Keratinocyte (primary cell): Measurements from ENCODE around the gene MICU2. TPM values are rescaled to one million over a fixed set of nuclear protein-coding genes. Genes with fewer than 3 reads are reported as not detected.

Experiments used
- DNase-seq: peaks from one replicate; pipeline ENCODE4 v3.0.0-alpha.2; 2011; ENCODE audit warnings: low read depth, missing footprints, low spot score
- FAIRE-seq: peaks from 2 replicates; lab custom pipeline; 2011; peaks lifted over from hg19 to GRCh38; lab: Jason Lieb, UNC
- H2AFZ ChIP-seq: 2 replicates; pipeline ENCODE4 v1.6.0; 2012; ENCODE audit warnings: low read length, control low read depth, inconsistent platforms; ENCODE audit not compliant: control insufficient read depth
- H3K27ac ChIP-seq: 2 replicates; pipeline ENCODE4 v1.5.1; 2011; ENCODE audit warnings: low read length; ENCODE audit not compliant: control insufficient read depth, insufficient read depth
- H3K27me3 ChIP-seq: 3 replicates; pipeline ENCODE4 v1.6.0; 2011; ENCODE audit warnings: low read length; ENCODE audit not compliant: control insufficient read depth, insufficient read depth; ENCODE audit errors: extremely low read depth
- H3K36me3 ChIP-seq, 2 experiments: 2 replicates in 1 of 2; 3 replicates in 1 of 2; pipeline ENCODE4 v1.5.1; 2011; ENCODE audit warnings: low read length in 2 of 2, mild to moderate bottlenecking in 1 of 2; ENCODE audit not compliant: control insufficient read depth in 2 of 2, insufficient read depth in 2 of 2; ENCODE audit errors: extremely low read depth in 1 of 2
- H3K4me1 ChIP-seq: 3 replicates; pipeline ENCODE4 v1.5.1; 2011; ENCODE audit warnings: low read length; ENCODE audit not compliant: control insufficient read depth, insufficient read depth; ENCODE audit errors: extremely low read depth
- H3K4me2 ChIP-seq: 3 replicates; pipeline ENCODE4 v1.6.0; 2011; ENCODE audit warnings: low read depth, low read length; ENCODE audit not compliant: control insufficient read depth, insufficient read depth; ENCODE audit errors: extremely low read depth
- H3K4me3 ChIP-seq, 3 experiments: fragments of 200-600 bp in 1 of 3; sonication (generic) in 1 of 3; 2 replicates in 2 of 3; 3 replicates in 1 of 3; pipeline ENCODE4 v1.5.1; 2011 to 2016; ENCODE audit warnings: low read length in 3 of 3, mild to moderate bottlenecking in 3 of 3, control low read depth in 2 of 3, inconsistent platforms in 1 of 3, low read depth in 1 of 3, mixed read lengths in 1 of 3, mixed run types in 1 of 3, moderate library complexity in 1 of 3; ENCODE audit not compliant: control insufficient read depth in 2 of 3, insufficient read depth in 2 of 3; ENCODE audit errors: extremely low read depth in 1 of 3
- H3K79me2 ChIP-seq: 2 replicates; pipeline ENCODE4 v1.6.0; 2012; ENCODE audit warnings: low read length; ENCODE audit not compliant: control insufficient read depth, insufficient read depth
- H3K9ac ChIP-seq: 3 replicates; pipeline ENCODE4 v1.6.0; 2011; ENCODE audit warnings: low read length; ENCODE audit not compliant: control insufficient read depth, insufficient read depth; ENCODE audit errors: extremely low read depth
- H3K9me1 ChIP-seq: 3 replicates; pipeline ENCODE4 v1.6.0; 2011; ENCODE audit warnings: low read length; ENCODE audit not compliant: control insufficient read depth, insufficient read depth; ENCODE audit errors: extremely low read depth
- H3K9me3 ChIP-seq: 2 replicates; pipeline ENCODE4 v1.5.1; 2012; ENCODE audit warnings: low read depth, low read length; ENCODE audit not compliant: control insufficient read depth
- H4K20me1 ChIP-seq: 3 replicates; pipeline ENCODE4 v1.6.0; 2011; ENCODE audit warnings: low read length; ENCODE audit not compliant: control insufficient read depth, insufficient read depth; ENCODE audit errors: extremely low read depth
- EZH2 ChIP-seq: IDR thresholded peaks from one replicate; pipeline ENCODE4 v1.6.1; 2012; ENCODE audit warnings: inconsistent platforms, mild to moderate bottlenecking, low read length, moderate library complexity
- dilution Hi-C: fragments of 300-500 bp; cut with MboI; formaldehyde crosslinking; loops from one replicate; pipeline ENCODE4 v1.7.0; 2020; ENCODE audit warnings: low sequenced_read_pairs; ENCODE audit not compliant: extremely low pct_ligation_motif_present
- polyA plus RNA-seq, 5 experiments: library from polyadenylated mRNA; depleted of rRNA in 3 of 5; stranded (reverse) in 3 of 5; stranded (forward) in 1 of 5; unstranded in 1 of 5; fragments of >200 nt; gene quantifications; 1 replicate in 1 of 5; 2 replicates in 3 of 5; 3 replicates in 1 of 5; pipeline versions ENCODE4 v1.2.1 to v1.2.3, GENCODE V29; 2011 to 2012; ENCODE audit warnings: missing spikeins in 2 of 5, low read depth in 1 of 5, low replicate concordance in 1 of 5
- TF ChIP-seq, protein P1 (sequence below), 3 experiments: IDR thresholded peaks in 1 of 3; conservative IDR thresholded peaks in 1 of 3; optimal IDR thresholded peaks in 1 of 3; 2 replicates in 2 of 3; 3 replicates in 1 of 3; pipeline versions ENCODE3 to v1.5.1; 2011; ENCODE audit warnings: low read length in 3 of 3, mild to moderate bottlenecking in 3 of 3, moderate library complexity in 2 of 3, control low read depth in 1 of 3, inconsistent platforms in 1 of 3; ENCODE audit not compliant: insufficient read depth in 2 of 3; ENCODE audit errors: extremely low read depth in 1 of 3

MICU2 gene
- polyA plus RNA-seq, 1 donor (not counting 4 experiments of a cell fraction or from before 2014, with no cell fraction given) = 42.9 TPM

DNA sequence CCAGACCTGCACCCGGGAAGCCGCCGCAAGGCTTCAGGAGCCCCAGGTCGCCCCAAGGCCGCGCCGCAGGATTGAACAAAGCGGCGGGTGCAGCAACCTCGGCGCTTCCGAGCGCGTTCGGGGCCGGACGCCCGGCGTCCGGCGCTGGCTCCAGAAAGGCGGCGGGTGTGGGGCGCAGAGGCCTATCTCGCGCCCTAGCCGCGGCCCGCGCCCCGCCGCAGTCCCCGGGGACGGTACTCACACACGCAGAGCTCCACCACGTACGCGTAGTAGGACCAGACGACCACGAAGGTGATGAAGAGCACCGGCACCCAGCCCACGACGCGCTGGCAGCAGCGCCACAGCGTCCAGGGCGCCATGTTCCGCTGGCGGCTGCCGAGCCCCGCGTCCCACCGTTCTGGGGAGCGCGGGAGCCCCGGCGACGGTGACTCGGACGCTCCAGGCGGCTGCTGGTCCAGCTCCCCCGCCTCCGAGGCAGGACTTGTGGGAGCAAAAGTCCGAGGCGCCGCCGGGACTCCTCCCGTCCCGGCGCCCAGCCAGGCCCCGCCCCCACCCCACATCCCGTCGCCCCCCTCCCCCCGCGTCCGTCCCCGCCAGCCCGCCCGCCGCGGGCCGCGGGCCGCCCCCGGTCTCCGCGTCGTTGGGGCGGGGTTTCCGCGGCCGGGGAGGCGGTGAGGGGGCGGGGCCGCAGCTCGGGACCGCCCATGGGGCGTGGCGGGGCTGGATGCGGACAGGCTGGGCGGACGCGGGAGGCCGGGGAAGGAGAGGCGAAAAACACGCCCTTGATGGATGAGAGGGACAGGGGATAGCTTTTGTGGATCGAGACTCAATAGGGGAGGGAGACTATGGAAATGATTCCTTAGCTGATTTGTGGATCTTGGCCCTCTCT lies 144.9 kb downstream of the MICU2 start, which contains the start of gene ZDHHC20:
ZDHHC20 (minus strand) TSS at position 491 of the 889 bp plus-strand sequence; CDS start at position 359, 132 bp downstream.
- H3K27ac ChIP-seq = peak within 1 kb of the TSS; percentile 80
- peaks cover 10% of the 10 kb centered on the region for H3K4me1 ChIP-seq
- TF ChIP-seq, protein P1, sequence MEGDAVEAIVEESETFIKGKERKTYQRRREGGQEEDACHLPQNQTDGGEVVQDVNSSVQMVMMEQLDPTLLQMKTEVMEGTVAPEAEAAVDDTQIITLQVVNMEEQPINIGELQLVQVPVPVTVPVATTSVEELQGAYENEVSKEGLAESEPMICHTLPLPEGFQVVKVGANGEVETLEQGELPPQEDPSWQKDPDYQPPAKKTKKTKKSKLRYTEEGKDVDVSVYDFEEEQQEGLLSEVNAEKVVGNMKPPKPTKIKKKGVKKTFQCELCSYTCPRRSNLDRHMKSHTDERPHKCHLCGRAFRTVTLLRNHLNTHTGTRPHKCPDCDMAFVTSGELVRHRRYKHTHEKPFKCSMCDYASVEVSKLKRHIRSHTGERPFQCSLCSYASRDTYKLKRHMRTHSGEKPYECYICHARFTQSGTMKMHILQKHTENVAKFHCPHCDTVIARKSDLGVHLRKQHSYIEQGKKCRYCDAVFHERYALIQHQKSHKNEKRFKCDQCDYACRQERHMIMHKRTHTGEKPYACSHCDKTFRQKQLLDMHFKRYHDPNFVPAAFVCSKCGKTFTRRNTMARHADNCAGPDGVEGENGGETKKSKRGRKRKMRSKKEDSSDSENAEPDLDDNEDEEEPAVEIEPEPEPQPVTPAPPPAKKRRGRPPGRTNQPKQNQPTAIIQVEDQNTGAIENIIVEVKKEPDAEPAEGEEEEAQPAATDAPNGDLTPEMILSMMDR (optimal IDR thresholded peaks at IDR 0.05 in 1 of 3, IDR thresholded peaks at IDR 0.05 in 1 of 3, conservative IDR thresholded peaks at IDR 0.05 in 1 of 3; ENCODE audit: extremely low read depth in 1 of 3, insufficient read depth in 2 of 3, low read length in 3 of 3) = no peak
- TF ChIP-seq EZH2 = no peak
- DNase-seq (no peak), FAIRE-seq (no peak)
- no peaks in the 10 kb centered on the region for H3K9me3 ChIP-seq
- H3K9me1 ChIP-seq = no peaks in the 10 kb centered on the region
- peak within 1 kb of the TSS; percentile 89 for H3K9ac ChIP-seq
- H2AFZ ChIP-seq = peak within 1 kb of the TSS; percentile 87
- H3K27me3 ChIP-seq = no peaks in the 10 kb centered on the region
- H4K20me1 ChIP-seq = no peaks in the 10 kb centered on the region
- peaks cover 38% of the 10 kb centered on the region for H3K79me2 ChIP-seq
- H3K4me3 ChIP-seq = peak within 1 kb of the TSS; percentile 78 to 100 (median 95)
- peak within 1 kb of the TSS; percentile 87 for H3K4me2 ChIP-seq
- dilution Hi-C loops = no loop called here
- H3K36me3 ChIP-seq = no peaks in the 10 kb centered on the region

DNA sequence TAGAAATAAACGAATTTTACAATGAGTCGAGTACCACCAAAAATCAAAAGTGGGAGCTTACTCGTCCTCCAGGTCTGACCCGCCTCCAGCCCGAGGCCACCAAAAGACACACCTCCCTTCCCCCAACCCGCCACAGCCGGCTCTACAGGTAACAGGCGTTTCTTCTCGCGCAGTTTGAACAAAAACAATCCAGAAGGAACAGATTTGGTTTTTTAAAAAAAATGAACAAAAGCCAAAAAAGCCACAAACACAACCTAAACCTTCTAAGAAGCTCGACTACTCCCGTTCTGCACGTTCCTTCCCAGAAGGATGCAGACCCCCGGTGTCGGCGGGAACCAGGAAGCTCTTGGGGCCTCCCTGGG lies 145.5 kb downstream of the MICU2 start:
- H3K79me2 ChIP-seq = peaks cover 42% of the 10 kb centered on the region
- FAIRE-seq = no peak
- DNase-seq = no peak
- TF ChIP-seq, protein P1 (optimal IDR thresholded peaks at IDR 0.05 in 1 of 3, IDR thresholded peaks at IDR 0.05 in 1 of 3, conservative IDR thresholded peaks at IDR 0.05 in 1 of 3; ENCODE audit: extremely low read depth in 1 of 3, insufficient read depth in 2 of 3, low read length in 3 of 3) = no peak
- TF ChIP-seq EZH2 = no peak
- H2AFZ ChIP-seq = peak overlapping the region; percentile 87
- dilution Hi-C loops = no loop called here
- peak overlapping the region; percentile 87 for H3K4me2 ChIP-seq
- no peaks in the 10 kb centered on the region for H3K9me3 ChIP-seq
- H3K27me3 ChIP-seq = no peaks in the 10 kb centered on the region
- H3K27ac ChIP-seq = peak overlapping the region; percentile 80
- H3K4me3 ChIP-seq = peak overlapping the region; percentile 78 to 100 (median 95)
- H3K36me3 ChIP-seq = no peaks in the 10 kb centered on the region
- H3K9me1 ChIP-seq = no peaks in the 10 kb centered on the region
- peak overlapping the region; percentile 89 for H3K9ac ChIP-seq
- H3K4me1 ChIP-seq = peaks cover 10% of the 10 kb centered on the region
- no peaks in the 10 kb centered on the region for H4K20me1 ChIP-seq
